OCI-LY7 (cell line): ENCODE results near the gene MISP. TPM values are rescaled to one million over a fixed set of nuclear protein-coding genes. Genes with fewer than 3 reads are reported as not detected.

Source experiments
- BruUV-seq: library from RNA; stranded (reverse); fragments of 400-500 nt; replicated peaks from 2 replicates; lab custom pipeline; 2021; lab: Mats Ljungman, UMichigan
- CTCF ChIA-PET: fragments of 300-600 bp; sonication (Branson Sonifier 250); formaldehyde crosslinking; loops from one replicate; lab custom pipeline; 2022; ENCODE audit warnings: antibody characterized with exemption; ENCODE audit not compliant: unreplicated experiment; lab: Charles Lee
- POLR2A ChIA-PET: fragments of 300-600 bp; sonication (Branson Sonifier 250); formaldehyde crosslinking; loops from one replicate; lab custom pipeline; 2022; ENCODE audit warnings: antibody characterized with exemption; lab: Charles Lee
- DNase-seq: peaks from one replicate; pipeline ENCODE4 v3.0.0-alpha.2; 2015; ENCODE audit warnings: low spot score
- H2AFZ ChIP-seq: fragments of 200-600 bp; sonication (generic), shearing (Covaris generic); 2 replicates; pipeline ENCODE4 v1.6.1; 2014; ENCODE audit warnings: mild to moderate bottlenecking, antibody characterized with exemption, low read length, moderate library complexity
- H3K27ac ChIP-seq: fragments of 200-600 bp; sonication (generic); 2 replicates; pipeline ENCODE4 v1.5.1; 2014; ENCODE audit warnings: mixed run types, low read depth, mild to moderate bottlenecking, moderate library complexity, low read length, inconsistent platforms; ENCODE audit not compliant: poor library complexity, severe bottlenecking
- H3K36me3 ChIP-seq: fragments of 200-600 bp; sonication (generic); 2 replicates; pipeline ENCODE4 v1.6.1; 2014; ENCODE audit warnings: mild to moderate bottlenecking, antibody characterized with exemption, low read length, moderate library complexity, mixed read lengths; ENCODE audit not compliant: insufficient read depth
- H3K4me1 ChIP-seq: fragments of 200-600 bp; sonication (generic); 2 replicates; pipeline ENCODE4 v1.5.1; 2014; ENCODE audit warnings: mild to moderate bottlenecking, low read length; ENCODE audit not compliant: insufficient read depth, poor library complexity, severe bottlenecking
- H3K4me2 ChIP-seq: fragments of 200-600 bp; sonication (generic); 2 replicates; pipeline ENCODE4 v1.6.1; 2014; ENCODE audit warnings: mild to moderate bottlenecking, low read length
- H3K4me3 ChIP-seq: fragments of 200-600 bp; sonication (generic); 2 replicates; pipeline ENCODE4 v1.5.1; 2014; ENCODE audit warnings: mild to moderate bottlenecking, low read depth, low read length; ENCODE audit not compliant: poor library complexity, severe bottlenecking
- H3K79me2 ChIP-seq: fragments of 200-600 bp; sonication (generic); 2 replicates; pipeline ENCODE4 v1.6.1; 2016; ENCODE audit warnings: low read depth, mild to moderate bottlenecking, low read length, moderate library complexity, mixed read lengths; ENCODE audit not compliant: insufficient read depth
- H3K9me2 ChIP-seq: fragments of 200-600 bp; sonication (generic); 2 replicates; pipeline ENCODE4 v1.6.1; 2016; ENCODE audit warnings: mild to moderate bottlenecking, low read length, mixed read lengths; ENCODE audit not compliant: insufficient read depth
- H3K9me3 ChIP-seq: fragments of 200-600 bp; sonication (generic); 2 replicates; pipeline ENCODE4 v1.6.1; 2014; ENCODE audit warnings: mild to moderate bottlenecking, mixed run types, low read length, mixed read lengths
- H4K20me1 ChIP-seq: fragments of 200-600 bp; sonication (generic); 2 replicates; pipeline ENCODE4 v1.6.1; 2014; ENCODE audit warnings: mild to moderate bottlenecking, antibody characterized with exemption, low read length, moderate library complexity, mixed read lengths; ENCODE audit not compliant: insufficient read depth
- EZH2phosphoT487 ChIP-seq: fragments of 200-600 bp; sonication (generic); IDR thresholded peaks from 2 replicates; pipeline ENCODE4 v1.6.1; 2018; ENCODE audit warnings: low read depth, borderline replicate concordance, mild to moderate bottlenecking, mixed run types, antibody characterized with exemption, low read length, moderate library complexity, mixed read lengths
- intact Hi-C: fragments of 100-400 bp; cut with micrococcal nuclease; formaldehyde crosslinking; loops from one replicate; pipeline ENCODE4 v1.10.0; 2022; ENCODE audit not compliant: unreplicated experiment
- total RNA-seq, 2 experiments: library from RNA; depleted of rRNA in 1 of 2; stranded (reverse); fragments of >200 nt in 1 of 2; shearing (Covaris generic) in 1 of 2; gene quantifications; 2 replicates each; pipeline ENCODE4 v1.2.3, GENCODE V29; 2014 to 2022
- TF ChIP-seq, protein P1 (sequence below): fragments of 200-600 bp; sonication (generic); conservative IDR thresholded peaks from 2 replicates; pipeline ENCODE4 v1.5.1; 2014; ENCODE audit warnings: mild to moderate bottlenecking, antibody characterized with exemption, low read length, moderate library complexity, mixed read lengths

Gene MISP
- total RNA-seq, 2 experiments from 2014 or later = 0.23 TPM; not detected in 1

DNA sequence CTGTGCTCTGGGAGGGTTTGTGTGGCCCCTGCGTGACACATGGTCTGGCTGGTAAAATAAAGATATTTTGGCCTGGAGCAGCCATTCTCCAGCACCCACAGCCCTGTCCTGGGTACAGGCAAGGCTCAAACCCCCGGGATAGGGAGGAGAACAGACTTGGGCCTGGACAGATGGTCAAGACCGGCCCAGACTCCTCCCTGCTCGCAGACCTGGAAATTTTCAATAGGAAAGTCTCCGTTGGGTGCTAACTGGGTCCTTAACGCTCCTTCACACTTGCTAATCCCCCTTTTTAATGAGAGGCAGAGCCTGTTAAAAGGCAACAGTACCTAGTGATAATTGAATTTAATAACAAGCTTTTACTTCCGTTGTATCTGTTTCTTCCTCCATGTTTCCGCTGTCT is 39.7 kb upstream of the MISP start:
- no peak overlapping the region for H3K4me3 ChIP-seq
- DNase-seq = no peak
- H3K4me1 ChIP-seq = no peaks in the 10 kb centered on the region
- no peaks in the 10 kb centered on the region; the same call in 1 of the 2 replicates for H3K9me3 ChIP-seq
- no peaks in the 10 kb centered on the region for H3K36me3 ChIP-seq
- H2AFZ ChIP-seq = no peak overlapping the region
- BruUV-seq = no TSS peak
- ChIA-PET POLR2A (no interaction called here), CTCF (no interaction called here)
- intact Hi-C loops = no loop called here
- H3K79me2 ChIP-seq = no peaks in the 10 kb centered on the region
- no peak overlapping the region for H3K27ac ChIP-seq
- TF ChIP-seq EZH2phosphoT487 = no peak
- TF ChIP-seq, protein P1, sequence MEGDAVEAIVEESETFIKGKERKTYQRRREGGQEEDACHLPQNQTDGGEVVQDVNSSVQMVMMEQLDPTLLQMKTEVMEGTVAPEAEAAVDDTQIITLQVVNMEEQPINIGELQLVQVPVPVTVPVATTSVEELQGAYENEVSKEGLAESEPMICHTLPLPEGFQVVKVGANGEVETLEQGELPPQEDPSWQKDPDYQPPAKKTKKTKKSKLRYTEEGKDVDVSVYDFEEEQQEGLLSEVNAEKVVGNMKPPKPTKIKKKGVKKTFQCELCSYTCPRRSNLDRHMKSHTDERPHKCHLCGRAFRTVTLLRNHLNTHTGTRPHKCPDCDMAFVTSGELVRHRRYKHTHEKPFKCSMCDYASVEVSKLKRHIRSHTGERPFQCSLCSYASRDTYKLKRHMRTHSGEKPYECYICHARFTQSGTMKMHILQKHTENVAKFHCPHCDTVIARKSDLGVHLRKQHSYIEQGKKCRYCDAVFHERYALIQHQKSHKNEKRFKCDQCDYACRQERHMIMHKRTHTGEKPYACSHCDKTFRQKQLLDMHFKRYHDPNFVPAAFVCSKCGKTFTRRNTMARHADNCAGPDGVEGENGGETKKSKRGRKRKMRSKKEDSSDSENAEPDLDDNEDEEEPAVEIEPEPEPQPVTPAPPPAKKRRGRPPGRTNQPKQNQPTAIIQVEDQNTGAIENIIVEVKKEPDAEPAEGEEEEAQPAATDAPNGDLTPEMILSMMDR = no peak
- no peaks in the 10 kb centered on the region for H3K9me2 ChIP-seq
- H3K4me2 ChIP-seq = no peak overlapping the region
- H4K20me1 ChIP-seq = no peaks in the 10 kb centered on the region

DNA sequence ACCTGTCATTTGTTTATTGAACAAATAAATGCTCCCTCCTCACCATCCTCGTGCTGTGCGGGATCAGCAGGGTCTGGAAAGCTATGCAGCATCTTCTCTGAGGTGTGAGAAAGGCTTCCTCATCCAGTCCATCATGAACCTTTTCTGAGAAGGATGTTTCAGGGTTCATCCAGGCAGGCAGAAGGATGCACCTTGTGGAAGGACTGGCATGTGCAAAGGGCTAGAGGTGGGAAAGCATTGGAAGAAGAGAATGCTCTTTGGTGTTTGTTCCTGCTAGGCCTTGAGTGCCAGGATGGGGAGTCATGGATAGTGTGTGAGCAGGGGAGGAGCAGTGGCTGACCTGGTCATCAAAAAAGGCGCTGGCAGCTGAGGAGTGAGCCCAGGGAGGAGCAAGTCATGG is 35.6 kb upstream of the MISP start:
- TF ChIP-seq EZH2phosphoT487 = no peak
- TF ChIP-seq, protein P1 = no peak
- H3K4me3 ChIP-seq = no peak overlapping the region
- no peak overlapping the region for H2AFZ ChIP-seq
- H3K4me2 ChIP-seq = no peak overlapping the region
- H3K79me2 ChIP-seq = no peaks in the 10 kb centered on the region
- H4K20me1 ChIP-seq = no peaks in the 10 kb centered on the region
- H3K9me3 ChIP-seq = no peaks in the 10 kb centered on the region; the same call in 1 of the 2 replicates
- DNase-seq = no peak
- no peaks in the 10 kb centered on the region for H3K9me2 ChIP-seq
- BruUV-seq = no TSS peak
- intact Hi-C loops = no loop called here
- H3K4me1 ChIP-seq = peaks cover 5% of the 10 kb centered on the region
- no peaks in the 10 kb centered on the region for H3K36me3 ChIP-seq
- POLR2A ChIA-PET = no interaction called here
- CTCF ChIA-PET = no interaction called here
- no peak overlapping the region for H3K27ac ChIP-seq

DNA sequence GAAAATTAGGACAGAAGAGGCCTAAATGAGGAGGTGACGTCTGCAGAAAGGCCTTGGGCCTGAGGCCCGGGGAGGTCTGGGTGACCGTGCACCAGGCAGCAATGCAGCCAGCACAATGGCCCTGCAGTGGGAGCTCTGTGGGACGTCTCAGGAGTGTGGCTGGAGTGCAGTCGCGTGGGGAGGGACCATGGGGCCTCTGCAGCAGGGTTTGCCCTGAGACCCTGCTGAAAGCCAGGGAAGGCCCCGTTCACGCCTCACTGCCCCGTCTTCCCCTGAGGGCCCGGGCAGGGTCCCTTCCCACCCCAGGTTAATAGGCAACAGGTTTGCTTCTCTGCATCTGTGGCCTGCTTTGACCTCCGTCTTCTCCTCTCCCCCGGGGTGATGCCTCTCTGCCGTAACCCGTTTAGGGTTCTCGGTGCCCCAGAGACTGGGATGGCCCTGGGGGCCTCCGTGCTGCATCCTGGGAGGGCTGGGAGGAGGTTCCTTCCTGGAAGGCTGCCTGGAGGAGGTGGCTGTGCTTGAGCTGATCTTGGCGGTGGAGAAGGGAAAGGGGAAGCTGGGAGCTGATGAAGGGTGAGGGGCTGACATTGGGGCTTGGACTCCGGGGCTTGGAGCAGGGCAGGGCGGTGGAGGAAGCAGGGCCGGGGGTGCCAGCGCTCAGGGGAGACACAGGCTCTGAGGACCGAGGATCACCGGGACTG is 32.5 kb upstream of the MISP start:
- Histone ChIP-seq H3K9me2 (no peaks in the 10 kb centered on the region), H3K4me3 (no peak overlapping the region), H3K9me3 (no peaks in the 10 kb centered on the region; the same call in 1 of the 2 replicates), H3K79me2 (no peaks in the 10 kb centered on the region), H4K20me1 (no peaks in the 10 kb centered on the region), H3K4me2 (no peak overlapping the region), H3K27ac (no peak overlapping the region), H2AFZ (no peak overlapping the region), H3K4me1 (peaks cover 18% of the 10 kb centered on the region), H3K36me3 (no peaks in the 10 kb centered on the region)
- CTCF ChIA-PET = no interaction called here
- POLR2A ChIA-PET = no interaction called here
- BruUV-seq = no TSS peak
- TF ChIP-seq, protein P1 = no peak
- TF ChIP-seq EZH2phosphoT487 = no peak
- intact Hi-C loops = no loop called here
- no peak for DNase-seq
